GM21723 (cell line): ENCODE results near the gene ZNF593.

Experiments
- ATAC-seq: cut with Tn5 transposase; IDR thresholded peaks from one replicate; pipeline ENCODE4 v1.9.1; 2021; ENCODE audit warnings: mild to moderate bottlenecking, moderate library complexity; ENCODE audit not compliant: unreplicated experiment

Gene ZNF593

GRCh38 chr1:26200413-26200812 is 30.7 kb downstream of the ZNF593 start:
- no peak for ATAC-seq

- no peak for ATAC-seq
These were observed 34.1 kb downstream of the ZNF593 start for GRCh38 chr1:26203642-26204318.

- ATAC-seq = no peak
These were observed 40.6 kb downstream of the ZNF593 start for GRCh38 chr1:26210147-26210870.

- no peak for ATAC-seq
These were observed 43.0 kb downstream of the ZNF593 start for GRCh38 chr1:26212726-26213125.

GRCh38 chr1:26213335-26213905 is 43.7 kb downstream of the ZNF593 start:
- no peak for ATAC-seq

GRCh38 chr1:26215246-26215645 is 45.5 kb downstream of the ZNF593 start:
- no peak for ATAC-seq

- ATAC-seq = no peak
These were observed 49.3 kb downstream of the ZNF593 start for GRCh38 chr1:26218906-26219494.
